ENCODE results near the gene CIDEA.

CIDEA gene

DNA sequence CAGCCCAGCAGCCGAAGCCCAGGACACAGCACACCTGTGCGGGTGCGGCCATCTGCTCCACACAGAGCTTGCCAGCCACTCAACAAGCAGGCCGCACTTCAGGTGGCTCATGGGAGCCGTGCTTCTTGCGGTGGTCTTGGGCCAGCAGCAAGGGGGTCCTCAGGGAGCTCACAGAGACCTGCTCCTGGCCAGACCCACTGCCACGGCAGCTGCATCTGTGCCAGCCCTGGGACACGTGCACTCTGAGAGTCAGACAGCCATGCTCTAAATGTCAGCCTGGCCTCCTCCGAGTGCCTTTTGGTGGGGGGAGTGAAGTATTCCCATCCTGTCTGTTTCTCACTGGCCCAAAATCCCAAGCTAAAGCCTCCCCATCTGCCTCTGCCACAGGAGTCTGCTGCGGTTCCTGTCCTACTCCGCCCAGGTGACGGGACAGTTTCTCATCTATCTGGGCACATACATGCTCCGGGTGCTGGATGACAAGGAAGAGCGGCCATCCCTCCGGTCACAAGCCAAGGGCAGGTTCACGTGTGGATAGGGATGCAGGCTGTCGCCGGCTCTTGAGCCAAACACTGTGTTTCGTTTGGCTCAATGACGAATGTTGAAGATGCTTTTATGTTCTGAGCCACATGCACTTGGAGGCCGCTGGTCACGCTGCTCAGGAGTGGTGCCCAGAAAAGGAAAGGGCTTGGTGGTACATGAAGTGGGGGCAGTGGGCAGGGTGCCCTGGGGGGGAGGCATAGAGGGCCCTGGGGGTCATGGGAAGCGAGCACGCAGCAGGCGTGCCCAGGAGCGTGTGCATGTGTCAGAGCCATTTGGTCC lies 22.8 kb downstream of the CIDEA start:
- no peak for DNase-seq

- DNase-seq, result no peak
Observed at GRCh38 chr18:12278215-12278671, 24.1 kb downstream of the CIDEA start.

DNA sequence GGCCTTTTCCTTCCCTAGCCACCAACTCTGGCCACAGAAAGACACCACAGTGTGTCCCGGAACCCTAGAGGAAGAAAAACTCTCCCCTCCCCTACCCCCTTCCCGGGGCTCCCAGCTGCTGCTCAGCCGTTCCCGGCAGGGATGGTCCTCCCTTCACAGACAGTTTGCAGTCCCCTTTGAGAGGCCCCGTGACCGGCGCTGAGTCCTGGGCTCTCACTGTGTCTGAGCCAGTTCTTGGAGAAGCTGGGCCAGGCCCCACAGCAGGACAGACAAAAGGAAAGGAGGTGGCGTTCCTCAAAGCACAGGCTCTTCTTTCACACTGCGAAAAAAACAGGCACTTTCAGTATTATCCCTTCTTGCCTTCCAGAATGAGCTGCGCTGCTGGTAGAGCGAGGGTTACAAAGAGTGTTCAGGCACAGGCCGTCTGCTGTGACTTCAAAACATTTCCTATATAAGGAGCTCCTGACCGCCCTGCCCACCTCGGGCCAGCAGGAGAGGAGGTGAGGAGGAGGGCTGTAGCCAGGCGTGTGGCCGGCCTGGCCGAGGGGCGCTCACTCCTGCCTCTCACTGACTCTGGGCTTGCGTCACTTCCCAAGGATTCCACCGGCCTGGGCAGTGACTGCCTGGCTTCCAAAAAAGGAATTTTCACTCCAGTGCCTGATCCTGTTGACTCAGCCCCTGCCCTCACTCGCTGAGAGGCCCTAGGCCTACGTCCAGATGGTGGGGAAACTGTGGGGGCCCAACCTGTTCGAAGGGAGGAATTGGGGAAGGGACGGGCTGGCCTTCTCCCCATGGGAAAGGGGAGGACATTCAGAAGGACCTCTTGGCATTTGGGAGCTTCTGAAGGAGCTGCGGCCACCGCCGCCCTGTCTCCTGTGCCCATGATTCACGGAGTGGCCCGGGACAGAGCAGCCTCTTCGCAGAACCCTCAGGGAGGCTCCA lies 24.9 kb downstream of the CIDEA start:
- no peak for DNase-seq

- DNase-seq, result no peak
Observed at GRCh38 chr18:12279781-12280531, 25.8 kb downstream of the CIDEA start.

DNA sequence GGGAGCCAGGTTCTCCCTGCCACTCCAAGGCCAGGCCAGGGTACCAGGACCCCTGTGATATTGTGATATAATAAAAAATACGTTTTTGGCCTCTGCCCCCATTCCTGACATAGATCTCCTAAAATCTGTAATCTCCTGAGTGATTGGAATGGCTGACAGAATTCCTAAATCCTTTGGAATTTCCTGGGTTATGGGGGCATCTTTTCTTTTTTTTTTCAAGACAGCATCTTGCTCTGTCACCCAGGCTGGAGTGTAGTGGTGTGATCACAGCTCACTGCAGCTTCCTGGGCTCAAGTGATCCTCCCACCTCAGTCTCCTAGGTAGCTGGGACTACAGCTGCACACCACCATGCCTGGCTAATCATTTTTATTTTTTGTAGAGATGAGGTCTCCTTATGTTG lies 27.7 kb downstream of the CIDEA start:
- no peak for DNase-seq

DNA sequence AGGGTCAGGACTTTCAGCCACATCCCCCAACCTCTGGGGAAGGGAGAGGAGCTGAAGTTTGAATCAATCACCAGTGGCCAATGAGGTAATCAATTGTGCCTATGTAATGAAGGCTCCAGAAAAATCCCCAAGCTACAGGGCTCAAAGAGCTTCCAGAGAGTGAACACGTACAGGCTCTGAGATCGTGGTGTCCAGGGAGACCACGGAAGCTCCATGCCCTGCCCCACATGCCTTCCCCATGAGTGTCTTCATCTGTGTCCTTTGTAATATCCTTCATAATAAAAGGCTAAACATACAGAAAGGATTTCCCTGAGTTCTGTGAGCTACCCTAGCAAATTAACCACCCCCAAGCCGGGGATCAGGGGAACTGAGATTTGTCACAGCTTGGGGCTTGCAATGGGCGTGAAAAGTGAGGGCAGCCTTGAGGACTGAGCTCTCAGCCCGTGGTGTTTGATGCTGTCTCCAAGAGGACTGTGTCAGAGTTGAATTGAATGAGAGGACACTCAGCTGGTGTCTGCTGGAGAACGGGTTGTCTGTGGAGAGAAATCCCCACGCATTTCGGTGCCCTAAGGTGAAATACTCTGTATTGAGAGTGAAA lies 28.4 kb downstream of the CIDEA start:
- DNase-seq, result no peak

GRCh38 chr18:12283256-12283655 lies 29.1 kb downstream of the CIDEA start:
- DNase-seq, result no peak

DNA sequence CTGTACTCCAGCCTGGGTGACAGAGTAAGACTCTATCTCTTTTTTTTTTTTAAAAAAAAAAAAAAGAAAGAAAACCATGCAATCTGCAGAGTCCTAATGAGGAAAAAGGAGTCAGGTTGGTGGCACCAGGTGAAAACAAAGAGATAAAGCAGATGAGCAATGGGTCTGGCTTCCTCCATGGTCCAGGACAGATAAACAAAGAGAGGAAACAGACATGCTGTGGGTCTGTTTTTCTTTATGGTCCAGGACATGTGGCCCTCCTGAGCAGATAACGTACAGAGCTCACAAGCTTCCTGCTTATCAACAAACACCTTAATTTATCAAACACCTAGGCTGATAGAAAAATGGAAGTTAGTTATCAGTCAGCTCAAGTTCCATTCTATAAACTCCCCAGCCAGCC lies 29.5 kb downstream of the CIDEA start:
- DNase-seq, result no peak

DNA sequence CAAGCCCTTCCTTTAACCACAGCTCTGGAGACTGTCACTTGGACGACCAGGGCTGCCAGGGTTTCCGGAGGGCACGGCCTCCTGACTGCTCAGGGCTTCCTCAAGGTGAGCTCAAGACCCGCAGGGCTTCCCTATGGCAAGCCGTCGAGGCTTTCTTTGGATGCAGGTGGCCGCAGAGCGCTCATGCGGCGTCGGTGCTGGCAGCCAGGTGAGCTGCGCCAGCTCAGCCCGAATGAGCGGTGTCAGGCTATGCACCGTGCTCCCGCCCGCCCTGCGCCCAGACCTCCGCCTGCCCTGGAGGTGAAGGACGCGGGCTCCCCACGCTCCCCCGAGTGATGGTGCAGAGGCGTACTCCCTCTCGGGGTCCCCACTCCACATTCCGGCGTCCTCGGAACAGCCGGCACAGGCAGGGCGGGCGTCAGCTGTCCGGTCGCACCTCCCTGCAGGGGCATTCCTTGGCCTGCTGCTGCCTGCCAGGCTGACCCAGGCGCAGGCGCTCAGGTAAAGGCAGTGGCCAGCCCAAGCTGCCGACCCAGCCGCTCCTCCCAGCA lies 33.0 kb downstream of the CIDEA start:
- DNase-seq, result no peak

- DNase-seq, result no peak
Observed at GRCh38 chr18:12287684-12288402, 33.7 kb downstream of the CIDEA start.

DNA sequence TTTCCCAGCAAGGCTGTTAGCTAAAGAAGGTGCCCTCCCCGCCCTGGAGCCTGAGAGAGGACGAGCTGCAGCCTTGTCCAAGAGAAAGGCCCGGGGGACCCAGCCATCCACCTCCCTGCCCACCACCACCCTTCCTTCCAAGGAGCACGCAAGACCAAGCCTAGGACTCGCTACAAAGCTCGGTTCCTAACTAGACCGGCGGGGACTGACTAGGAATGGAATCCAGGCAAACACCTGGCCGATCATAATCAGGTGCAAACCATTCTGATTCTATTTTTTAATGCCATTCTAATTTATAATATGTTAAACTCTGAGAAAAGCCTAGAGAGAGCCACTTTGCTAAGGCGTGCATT lies 34.2 kb downstream of the CIDEA start:
- DNase-seq, result no peak

DNA sequence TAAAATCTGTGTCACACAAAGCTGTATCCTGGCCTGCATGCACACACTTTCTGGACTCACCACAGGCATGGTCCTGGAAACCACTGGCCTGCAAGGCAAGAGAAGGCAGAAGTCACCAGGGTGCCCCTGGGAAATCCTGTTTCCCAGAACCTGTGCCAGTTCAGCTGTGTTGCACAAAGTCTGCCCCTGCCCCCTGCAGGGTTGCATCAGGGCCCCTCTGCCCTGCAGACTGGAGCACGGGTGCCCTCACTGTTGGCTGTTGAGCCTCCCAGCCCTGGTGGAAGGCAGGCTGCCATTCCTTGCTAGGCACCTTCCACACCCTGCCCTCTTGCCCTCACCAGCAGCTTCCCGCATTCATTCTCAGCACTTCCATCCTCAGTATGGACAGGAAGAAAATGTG lies 35.9 kb downstream of the CIDEA start:
- DNase-seq, result no peak

GRCh38 chr18:12291161-12291560 lies 37.0 kb downstream of the CIDEA start:
- no peak for DNase-seq

- no peak for DNase-seq
Observed at GRCh38 chr18:12291690-12292089, 37.5 kb downstream of the CIDEA start.

- DNase-seq, result no peak
Observed at GRCh38 chr18:12293831-12294230, 39.7 kb downstream of the CIDEA start.

DNA sequence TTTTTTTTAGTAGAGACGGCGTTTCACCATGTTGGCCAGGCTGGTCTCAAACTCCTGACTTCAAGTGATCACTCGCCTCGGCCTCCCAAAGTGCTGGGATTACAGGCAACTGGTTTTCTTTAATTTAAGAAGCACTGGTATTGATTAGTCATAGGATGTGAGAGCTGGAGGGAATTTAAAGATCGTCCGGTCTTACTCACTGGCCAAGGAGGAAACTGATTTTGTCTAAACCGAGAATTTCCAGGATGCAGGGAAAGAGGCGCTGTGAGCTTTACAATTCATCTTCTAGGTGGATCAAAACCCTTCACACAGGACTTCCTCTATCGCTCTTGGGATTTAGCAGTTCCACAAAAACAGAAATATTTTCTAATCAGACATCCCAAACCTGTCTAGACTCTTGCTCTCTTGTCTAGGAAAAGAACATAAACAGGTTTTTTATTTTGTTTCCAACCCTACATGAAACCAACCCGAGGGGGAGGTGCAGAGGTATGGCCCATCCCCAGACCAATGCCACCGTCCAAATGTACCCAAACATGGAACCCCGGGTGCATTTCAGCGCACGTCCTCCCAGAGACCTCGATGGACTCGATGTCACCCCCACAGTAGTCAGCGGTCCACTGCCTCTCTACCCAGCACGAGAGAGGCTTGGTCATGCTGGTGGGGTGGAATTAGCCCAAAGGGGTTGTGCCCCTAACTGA lies 41.4 kb downstream of the CIDEA start:
- DNase-seq, result no peak

DNA sequence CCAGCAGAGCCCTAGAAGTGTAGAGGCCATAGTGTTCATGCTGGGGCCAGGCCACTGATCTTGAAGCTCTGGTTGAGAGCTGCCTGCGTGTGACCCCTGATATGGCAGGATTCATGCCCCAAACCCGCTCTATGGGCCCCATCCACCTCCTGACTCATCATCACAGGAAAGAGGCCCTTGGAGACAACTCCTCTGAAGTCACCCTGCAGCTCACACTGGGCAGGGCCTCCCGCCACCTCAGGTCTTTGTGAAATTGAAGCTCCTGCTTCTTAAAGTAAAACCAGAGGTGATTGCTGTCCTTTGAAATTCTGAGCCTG lies 41.9 kb downstream of the CIDEA start:
- no peak for DNase-seq

DNA sequence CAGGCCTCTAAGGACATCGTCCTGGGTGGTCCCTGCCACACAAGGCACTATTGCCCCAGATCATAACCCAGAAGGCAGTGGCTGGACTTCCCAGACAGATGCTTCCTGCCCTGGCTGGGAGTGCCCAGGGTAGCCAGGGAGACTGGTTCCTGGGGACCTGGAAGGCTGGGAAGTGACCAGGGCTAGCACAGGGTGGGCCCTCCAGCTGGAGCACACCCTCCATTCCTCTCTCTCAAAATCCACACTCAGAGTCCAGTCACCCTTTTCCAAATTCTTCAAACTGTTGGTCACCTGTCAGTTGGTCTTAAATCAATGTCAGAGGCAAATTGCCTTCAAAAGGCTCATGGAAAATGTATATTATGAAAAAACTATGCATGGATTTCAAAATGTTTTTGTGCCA lies 42.3 kb downstream of the CIDEA start:
- DNase-seq, result no peak

GRCh38 chr18:12299862-12300261 lies 45.7 kb downstream of the CIDEA start:
- DNase-seq, result no peak

- DNase-seq, result no peak
Observed at GRCh38 chr18:12301263-12302005, 47.3 kb downstream of the CIDEA start.

Measured in NCI-H1930 (cell line).